Vagina (tissue), 2 donors: ENCODE measurements around the gene THAP4.

ENCODE experiments used
- CTCF ChIP-seq, 3 experiments: fragments of 450-650 bp in 2 of 3; fragments of 200-600 bp in 1 of 3; sonication (generic) in 1 of 3; IDR thresholded peaks; one replicate each; pipeline ENCODE4 v1.5.1; 2017 to 2019; ENCODE audit warnings: antibody characterized with exemption in 3 of 3, mild to moderate bottlenecking in 2 of 3, moderate library complexity in 2 of 3
- POLR2AphosphoS5 ChIP-seq, 2 donors: sonication (generic); formaldehyde crosslinking; IDR thresholded peaks; one replicate each; pipeline ENCODE4 v1.9.0; 2017; ENCODE audit warnings: antibody characterized with exemption in 2 of 2, mild to moderate bottlenecking in 2 of 2, low read depth in 1 of 2; ENCODE audit not compliant: insufficient read depth in 1 of 2

- TF ChIP-seq CTCF (IDR thresholded peaks at IDR 0.05) (no peak), POLR2AphosphoS5 (IDR thresholded peaks at IDR 0.05; ENCODE audit: insufficient read depth in 1 of 2, low read depth in 1 of 2) (no peak)
Observed at GRCh38 chr2:241553512-241553830, 83.5 kb downstream of the THAP4 start.
